CD14-positive monocyte (primary cell): ENCODE measurements around the gene G6PC2. TPM values are rescaled to one million over a fixed set of nuclear protein-coding genes. Genes with fewer than 3 reads are reported as not detected.

ENCODE experiments used
- DNase-seq, 3 donors: peaks; one replicate each; pipeline ENCODE4 v3.0.0-alpha.2; 2011 to 2022
- H2AFZ ChIP-seq: 2 replicates; pipeline ENCODE4 v1.6.0; 2012; ENCODE audit warnings: mild to moderate bottlenecking, low read depth, low read length, inconsistent platforms; ENCODE audit not compliant: insufficient read depth, poor library complexity, severe bottlenecking
- H3K27ac ChIP-seq, 2 donors: 1 replicate in 1 of 2; 2 replicates in 1 of 2; pipeline ENCODE4 v1.5.1; 2012 to 2013; ENCODE audit warnings: low read length in 2 of 2, control low read depth in 1 of 2, inconsistent platforms in 1 of 2, low read depth in 1 of 2, mild to moderate bottlenecking in 1 of 2
- H3K27me3 ChIP-seq, 2 donors: one replicate each; pipeline versions ENCODE4 v1.6.0 to v1.6.1; 2011 to 2013; ENCODE audit warnings: low read length in 2 of 2; ENCODE audit not compliant: control insufficient read depth in 2 of 2, insufficient read depth in 2 of 2
- H3K36me3 ChIP-seq, 2 donors: replicated peaks in 1 of 2; 1 replicate in 1 of 2; 2 replicates in 1 of 2; pipeline versions ENCODE4 v1.5.1 to v1.6.1; 2012 to 2013; ENCODE audit warnings: low read length in 2 of 2, control low read depth in 1 of 2, inconsistent platforms in 1 of 2, mild to moderate bottlenecking in 1 of 2; ENCODE audit not compliant: insufficient read depth in 2 of 2, control insufficient read depth in 1 of 2
- H3K4me1 ChIP-seq, 2 donors: 1 replicate in 1 of 2; 2 replicates in 1 of 2; pipeline versions ENCODE4 v1.5.1 to v1.6.1; 2012 to 2013; ENCODE audit warnings: low read length in 2 of 2, control low read depth in 1 of 2, inconsistent platforms in 1 of 2, mild to moderate bottlenecking in 1 of 2, moderate library complexity in 1 of 2; ENCODE audit not compliant: insufficient read depth in 2 of 2, control insufficient read depth in 1 of 2
- H3K4me2 ChIP-seq: replicated peaks from 2 replicates; pipeline ENCODE3; 2012; ENCODE audit warnings: low read length, moderate library complexity, mild to moderate bottlenecking; ENCODE audit not compliant: poor library complexity, severe bottlenecking; ENCODE audit errors: extremely low read depth
- H3K4me3 ChIP-seq, 3 experiments: fragments of 200-600 bp in 1 of 3; sonication (generic) in 1 of 3; replicated peaks in 1 of 3; 1 replicate in 2 of 3; 2 replicates in 1 of 3; pipeline ENCODE4 v1.5.1; 2011 to 2013; ENCODE audit warnings: low read length in 3 of 3, mild to moderate bottlenecking in 3 of 3, control low read depth in 2 of 3, low read depth in 2 of 3, inconsistent platforms in 1 of 3, moderate library complexity in 1 of 3
- H3K79me2 ChIP-seq: 2 replicates; pipeline ENCODE4 v1.6.0; 2012; ENCODE audit warnings: mild to moderate bottlenecking, control low read depth, inconsistent platforms, low read length, moderate library complexity; ENCODE audit not compliant: insufficient read depth
- H3K9ac ChIP-seq: 2 replicates; pipeline ENCODE4 v1.6.0; 2017; ENCODE audit warnings: low read length, mild to moderate bottlenecking; ENCODE audit not compliant: insufficient read depth, poor library complexity, severe bottlenecking
- H3K9me3 ChIP-seq, 2 donors: replicated peaks in 1 of 2; 1 replicate in 1 of 2; 2 replicates in 1 of 2; pipeline versions ENCODE4 v1.5.1 to v1.6.1; 2012 to 2013; ENCODE audit warnings: low read length in 2 of 2, control low read depth in 1 of 2; ENCODE audit not compliant: control insufficient read depth in 1 of 2, insufficient read depth in 1 of 2
- H4K20me1 ChIP-seq: 2 replicates; pipeline ENCODE4 v1.6.0; 2012; ENCODE audit warnings: mild to moderate bottlenecking, low read length, control low read depth, moderate library complexity; ENCODE audit not compliant: insufficient read depth
- H3K27ac Mint-ChIP-seq, 7 donors: one replicate each; pipeline ENCODE4 v1.8.0; 2020; ENCODE audit warnings: mild to moderate bottlenecking in 7 of 7, mixed read lengths in 7 of 7, moderate library complexity in 6 of 7, inconsistent platforms in 2 of 7
- H3K27me3 Mint-ChIP-seq, 3 donors: one replicate each; pipeline ENCODE4 v1.8.0; 2021 to 2022; ENCODE audit warnings: low read depth in 3 of 3, mild to moderate bottlenecking in 3 of 3, mixed read lengths in 3 of 3, moderate library complexity in 3 of 3, inconsistent platforms in 1 of 3
- H3K36me3 Mint-ChIP-seq, 2 donors: one replicate each; pipeline ENCODE4 v1.8.0; 2020; ENCODE audit warnings: mixed read lengths in 2 of 2, inconsistent platforms in 1 of 2, mild to moderate bottlenecking in 1 of 2
- H3K4me1 Mint-ChIP-seq: one replicate; pipeline ENCODE4 v1.8.0; 2020; ENCODE audit warnings: mild to moderate bottlenecking, mixed read lengths
- H3K4me3 Mint-ChIP-seq, 2 donors: one replicate each; pipeline ENCODE4 v1.8.0; 2020; ENCODE audit warnings: mild to moderate bottlenecking in 2 of 2, mixed read lengths in 2 of 2, moderate library complexity in 1 of 2
- H3K9me3 Mint-ChIP-seq, 7 donors: one replicate each; pipeline ENCODE4 v1.8.0; 2020 to 2022; ENCODE audit warnings: mixed read lengths in 7 of 7, mild to moderate bottlenecking in 6 of 7, moderate library complexity in 6 of 7, inconsistent platforms in 2 of 7
- CTCF ChIP-seq: fragments of 200-600 bp; IDR thresholded peaks from one replicate; pipeline ENCODE4 v1.8.0; 2022; ENCODE audit warnings: antibody characterized with exemption, mild to moderate bottlenecking
- WGBS: methylation state at CpG from one replicate; pipeline ENCODE4 v1.1.5; 2013; ENCODE audit warnings: missing lambda C conversion rate; ENCODE audit not compliant: insufficient coverage; 5-methylcytosine and 5-hydroxymethylcytosine counted together
- intact Hi-C, 2 donors: fragments of 100-400 bp; cut with micrococcal nuclease; formaldehyde crosslinking; loops; one replicate each; pipeline versions ENCODE4 v1.15.0 to v1.15.1; 2023
- polyA plus RNA-seq, 3 donors: library from polyadenylated mRNA; depleted of rRNA in 1 of 3; unstranded in 2 of 3; stranded (reverse) in 1 of 3; fragments of 300-500 nt in 2 of 3; fragments of >200 nt in 1 of 3; fragmentation: Illumina TruSeq in 2 of 3; gene quantifications; 1 replicate in 2 of 3; 2 replicates in 1 of 3; pipeline ENCODE4 v1.2.3, GENCODE V29; 2012 to 2021

Gene G6PC2
- polyA plus RNA-seq, 3 donors = not detected

- Histone ChIP-seq H3K79me2 (no peaks in the 10 kb centered on the region), H3K4me3 (no peak overlapping the region), H3K4me2 (no peak overlapping the region), H3K4me1 (no peaks in the 10 kb centered on the region), H2AFZ (no peak overlapping the region), H3K9ac (no peak overlapping the region), H3K9me3 (no peaks in the 10 kb centered on the region), H3K27me3 (no peaks in the 10 kb centered on the region), H3K36me3 (no peaks in the 10 kb centered on the region), H3K27ac (no peak overlapping the region), H4K20me1 (no peaks in the 10 kb centered on the region)
- H3K27me3 Mint-ChIP-seq = peaks cover 0 to 5% (median 0%) of the 10 kb centered on the region in 3 donors
- H3K27ac Mint-ChIP-seq = no peak overlapping the region
- intact Hi-C loops = no loop called here
- H3K4me3 Mint-ChIP-seq = no peak overlapping the region
- peaks cover 2% of the 10 kb centered on the region for H3K4me1 Mint-ChIP-seq
- H3K36me3 Mint-ChIP-seq = no peaks in the 10 kb centered on the region
- no peak for DNase-seq
- H3K9me3 Mint-ChIP-seq = no peaks in the 10 kb centered on the region
- no peak for TF ChIP-seq CTCF
Measured at GRCh38 chr2:168941297-168941696, 40.2 kb downstream of the G6PC2 start.

- no peaks in the 10 kb centered on the region for H3K4me1 Mint-ChIP-seq
- Histone ChIP-seq H3K9me3 (no peaks in the 10 kb centered on the region), H3K36me3 (no peaks in the 10 kb centered on the region), H3K4me1 (no peaks in the 10 kb centered on the region), H4K20me1 (no peaks in the 10 kb centered on the region), H2AFZ (no peak overlapping the region), H3K27me3 (no peaks in the 10 kb centered on the region), H3K27ac (no peak overlapping the region), H3K4me2 (no peak overlapping the region), H3K9ac (no peak overlapping the region), H3K4me3 (no peak overlapping the region), H3K79me2 (no peaks in the 10 kb centered on the region)
- intact Hi-C loops = no loop called here
- WGBS = 100% methylated on average over 1 of the region's 3 CpGs
- TF ChIP-seq CTCF = no peak
- H3K27ac Mint-ChIP-seq = no peak overlapping the region
- peaks cover 0 to 3% (median 0%) of the 10 kb centered on the region in 3 donors for H3K27me3 Mint-ChIP-seq
- no peaks in the 10 kb centered on the region for H3K36me3 Mint-ChIP-seq
- no peaks in the 10 kb centered on the region for H3K9me3 Mint-ChIP-seq
- no peak for DNase-seq
- no peak overlapping the region for H3K4me3 Mint-ChIP-seq
Measured at GRCh38 chr2:168944065-168944464, 43.0 kb downstream of the G6PC2 start.
